ENCODE data around the gene LBHD2. TPM values are rescaled to one million over a fixed set of nuclear protein-coding genes. Genes with fewer than 3 reads are reported as not detected.
"Not testable (repeated sequence)": the region's sequence is repeated elsewhere in the genome, so short reads cannot be mapped to it uniquely, and the experiment has no call there.

LBHD2 gene
- total RNA-seq, result not detected

DNA sequence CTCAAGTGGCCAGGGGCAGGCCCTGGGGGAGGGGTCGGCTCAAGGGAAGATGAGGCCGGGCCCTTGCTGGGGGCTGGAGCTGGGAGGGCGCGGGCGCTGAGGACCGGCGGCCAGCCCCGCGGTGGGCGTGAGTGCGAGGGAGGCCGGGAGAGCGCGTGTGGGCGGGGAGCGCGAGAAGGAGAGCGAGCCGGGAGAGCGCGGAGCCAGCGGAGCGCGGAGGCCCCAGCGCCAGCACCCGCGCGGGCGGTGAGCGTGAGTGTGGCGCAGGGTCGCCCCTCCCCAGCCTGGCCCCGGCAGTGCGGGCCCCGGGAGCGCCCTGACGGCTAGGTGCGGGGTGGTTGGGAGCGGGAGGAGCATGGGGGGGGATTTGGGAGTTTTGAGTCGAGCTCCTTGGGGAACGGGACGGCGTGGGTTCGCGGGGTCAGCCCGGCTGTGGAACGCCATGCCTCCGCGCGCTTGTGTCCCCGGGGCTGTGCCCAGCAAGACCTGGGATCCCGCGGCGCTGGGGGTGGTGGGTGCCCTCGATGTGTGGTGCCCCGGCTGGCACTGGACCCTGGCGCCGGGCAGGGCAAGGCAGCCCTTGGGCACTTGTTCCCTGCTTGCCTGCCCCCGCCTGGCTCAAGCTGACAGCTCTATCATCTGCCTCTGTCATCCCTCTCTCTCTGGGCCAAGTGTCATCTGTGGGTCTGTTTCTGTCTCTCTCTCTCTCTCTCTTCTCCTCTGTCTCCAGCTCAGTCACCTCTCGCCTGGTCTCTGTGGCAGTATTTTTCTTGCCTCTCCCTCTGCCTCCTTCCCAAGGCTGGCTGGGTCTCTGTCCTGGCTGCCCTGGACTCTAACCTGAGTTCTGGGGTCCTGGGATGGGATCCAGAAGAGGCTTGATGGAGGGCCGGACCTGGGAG lies at the start of gene LBHD2:
TSS of gene LBHD2 (plus strand) at position 190 of the 899 bp plus-strand sequence. CDS start 1,803 bp downstream, outside the sequence.
- H3K27me3 Mint-ChIP-seq, result peaks cover 8% of the 10 kb centered on the region
- DNase-seq, result no peak
- no peak within 1 kb of the TSS for H3K4me3 Mint-ChIP-seq
- no peaks in the 10 kb centered on the region for H3K4me1 Mint-ChIP-seq
- H3K9me3 Mint-ChIP-seq, result no peaks in the 10 kb centered on the region
- POLR2A ChIA-PET, result no interaction called here
- CTCF ChIA-PET, result interaction anchor here (0.8 to 1.5 kb wide), 2 partner anchors 12 to 21 kb away, joined by 4 to 5 read pairs; no protein-coding TSS in a partner anchor
- H3K36me3 Mint-ChIP-seq (ENCODE audit: low read depth), result no peaks in the 10 kb centered on the region
- no peak within 1 kb of the TSS for H3K27ac Mint-ChIP-seq

DNA sequence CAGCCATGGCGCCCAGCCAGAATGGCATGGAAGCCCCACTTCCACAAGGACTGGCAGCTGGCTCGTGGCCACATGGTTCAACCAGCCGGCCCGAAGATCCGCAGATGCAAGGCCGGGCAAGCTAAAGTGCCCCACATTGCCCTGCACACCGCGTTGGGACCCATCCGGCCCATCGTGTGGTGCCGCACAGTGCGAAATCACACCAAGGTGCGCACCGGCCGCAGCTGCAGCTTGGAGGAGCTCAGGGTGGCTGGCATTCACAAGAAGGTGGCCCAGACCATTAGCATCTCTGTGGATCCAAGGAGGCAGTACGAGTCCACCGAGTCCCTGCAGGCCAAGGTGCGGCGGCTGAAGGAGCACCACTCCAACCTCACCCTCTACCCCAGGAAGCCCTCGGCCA lies 42.5 kb upstream of the LBHD2 start:
- peaks cover 2% of the 10 kb centered on the region for H3K9me3 Mint-ChIP-seq
- H3K36me3 Mint-ChIP-seq (ENCODE audit: low read depth), result no peaks in the 10 kb centered on the region
- H3K4me1 Mint-ChIP-seq, result peaks cover 2% of the 10 kb centered on the region
- no peak overlapping the region for H3K27ac Mint-ChIP-seq
- ChIA-PET CTCF (no interaction called here), POLR2A (no interaction called here)
- DNase-seq, result no peak
- peaks cover 5% of the 10 kb centered on the region for H3K27me3 Mint-ChIP-seq
- H3K4me3 Mint-ChIP-seq, result no peak overlapping the region

GRCh38 chr14:103043257-103044015 lies 40.6 kb upstream of the LBHD2 start:
- CTCF ChIA-PET, result no interaction called here
- DNase-seq, result no peak
- POLR2A ChIA-PET, result no interaction called here
- peaks cover 2% of the 10 kb centered on the region for H3K4me1 Mint-ChIP-seq
- H3K27ac Mint-ChIP-seq, result no peak overlapping the region
- H3K27me3 Mint-ChIP-seq, result peaks cover 5% of the 10 kb centered on the region
- H3K36me3 Mint-ChIP-seq (ENCODE audit: low read depth), result no peaks in the 10 kb centered on the region
- no peak overlapping the region for H3K4me3 Mint-ChIP-seq
- H3K9me3 Mint-ChIP-seq, result peaks cover 2% of the 10 kb centered on the region

DNA sequence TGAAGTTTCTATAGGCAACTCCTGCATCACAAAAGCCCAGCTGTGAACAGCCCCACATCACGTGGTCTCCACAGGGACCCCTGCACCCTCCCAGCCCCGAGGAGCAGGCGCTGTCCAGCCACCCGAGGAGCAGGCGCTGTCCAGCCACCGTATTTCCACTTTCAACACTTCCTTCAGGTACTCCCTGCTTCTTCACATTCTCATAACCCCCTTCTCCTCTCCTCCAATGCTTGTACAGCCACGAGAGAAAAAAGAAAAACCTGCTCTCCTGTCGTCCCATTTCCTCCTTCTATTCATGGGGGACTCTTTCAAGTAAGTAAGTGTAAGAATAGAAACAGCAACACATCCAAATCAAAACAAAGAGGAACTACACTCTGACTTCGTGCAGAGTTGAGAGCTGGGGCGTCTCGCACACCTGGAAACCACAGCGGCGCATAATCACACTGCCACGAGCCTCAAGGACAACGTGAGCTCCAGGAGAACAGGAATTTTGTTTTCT lies 38.6 kb upstream of the LBHD2 start:
- Mint-ChIP-seq H3K9me3 (peaks cover 2% of the 10 kb centered on the region), H3K36me3 (ENCODE audit: low read depth) (no peaks in the 10 kb centered on the region), H3K27me3 (peaks cover 8% of the 10 kb centered on the region), H3K4me1 (peaks cover 2% of the 10 kb centered on the region), H3K4me3 (no peak overlapping the region), H3K27ac (no peak overlapping the region)
- POLR2A ChIA-PET, result no interaction called here
- no peak for DNase-seq
- CTCF ChIA-PET, result no interaction called here

- H3K4me1 Mint-ChIP-seq; H3K36me3 Mint-ChIP-seq (ENCODE audit: low read depth); POLR2A ChIA-PET; H3K27me3 Mint-ChIP-seq; DNase-seq; H3K27ac Mint-ChIP-seq; CTCF ChIA-PET; H3K9me3 Mint-ChIP-seq; H3K4me3 Mint-ChIP-seq: not testable (repeated sequence)
Measured at GRCh38 chr14:103047453-103047852, 36.6 kb upstream of the LBHD2 start.

GRCh38 chr14:103050935-103051334 lies 33.1 kb upstream of the LBHD2 start:
- peaks cover 4% of the 10 kb centered on the region for H3K4me1 Mint-ChIP-seq
- CTCF ChIA-PET, result interaction anchor here (0.7 to 1.2 kb wide), 2 partner anchors 54 to 248 kb away, joined by 4 to 5 read pairs; no protein-coding TSS in a partner anchor

GRCh38 chr14:103052407-103052806 lies 31.6 kb upstream of the LBHD2 start:
- peaks cover 6% of the 10 kb centered on the region for H3K4me1 Mint-ChIP-seq
- POLR2A ChIA-PET, result no interaction called here
- H3K27me3 Mint-ChIP-seq, result peaks cover 15% of the 10 kb centered on the region
- no peak overlapping the region for H3K27ac Mint-ChIP-seq
- DNase-seq, result no peak
- H3K36me3 Mint-ChIP-seq (ENCODE audit: low read depth), result no peaks in the 10 kb centered on the region
- H3K4me3 Mint-ChIP-seq, result no peak overlapping the region
- CTCF ChIA-PET, result no interaction called here
- no peaks in the 10 kb centered on the region for H3K9me3 Mint-ChIP-seq

More at GRCh38 chr14:103050935-103051334, 33.1 kb upstream of the LBHD2 start:
- Mint-ChIP-seq H3K36me3 (ENCODE audit: low read depth) (no peaks in the 10 kb centered on the region), H3K4me3 (no peak overlapping the region), H3K27me3 (peaks cover 10% of the 10 kb centered on the region), H3K27ac (no peak overlapping the region), H3K9me3 (no peaks in the 10 kb centered on the region)
- no peak for DNase-seq
- POLR2A ChIA-PET, result no interaction called here

- Mint-ChIP-seq H3K36me3 (ENCODE audit: low read depth) (no peaks in the 10 kb centered on the region), H3K4me1 (peaks cover 8% of the 10 kb centered on the region), H3K4me3 (peak overlapping the region; percentile 49), H3K9me3 (no peaks in the 10 kb centered on the region), H3K27me3 (peaks cover 32% of the 10 kb centered on the region), H3K27ac (no peak overlapping the region)
- CTCF ChIA-PET, result no interaction called here
- DNase-seq, result no peak
- POLR2A ChIA-PET, result no interaction called here
Measured at GRCh38 chr14:103055695-103056094, 28.3 kb upstream of the LBHD2 start.

DNA sequence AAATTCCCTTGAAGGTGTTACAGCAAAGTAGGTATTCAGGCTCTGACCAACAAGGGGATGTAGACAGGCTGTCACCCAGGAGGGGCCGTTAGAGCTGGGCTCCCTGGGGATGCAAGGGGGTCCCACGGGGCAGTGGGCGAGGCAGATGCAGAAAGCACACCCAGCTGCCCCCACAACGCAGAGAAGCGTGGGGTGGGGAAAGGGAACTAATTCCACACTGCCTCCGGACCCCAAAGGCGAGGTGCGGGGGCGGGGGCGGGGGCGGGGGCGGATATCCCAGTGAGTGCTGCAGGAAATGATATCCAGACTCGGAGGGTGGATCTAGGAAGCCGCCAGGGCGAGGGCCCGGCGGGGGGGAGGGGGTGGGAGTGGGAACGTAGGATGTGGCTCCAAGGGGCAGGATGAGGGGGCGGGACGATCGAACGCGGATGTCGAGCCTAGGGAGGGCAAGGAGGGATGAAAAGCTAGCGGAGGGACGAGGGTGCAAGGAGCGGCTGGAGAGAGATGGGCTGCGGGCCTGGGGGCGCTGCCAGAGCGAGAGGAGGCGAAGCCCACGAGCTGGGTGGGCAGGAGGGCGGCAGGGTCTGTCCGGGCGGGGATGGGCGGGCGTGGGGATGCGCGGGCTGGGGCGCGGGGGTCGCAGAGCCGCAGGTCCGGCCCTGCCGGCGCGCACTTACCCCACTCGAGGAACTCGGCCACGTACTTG lies 27.5 kb upstream of the LBHD2 start:
- ChIA-PET POLR2A (no interaction called here), CTCF (no interaction called here)
- H3K4me3 Mint-ChIP-seq, result peak overlapping the region; percentile 69
- H3K4me1 Mint-ChIP-seq, result peaks cover 8% of the 10 kb centered on the region
- no peak for DNase-seq
- no peak overlapping the region for H3K27ac Mint-ChIP-seq
- H3K27me3 Mint-ChIP-seq, result peaks cover 31% of the 10 kb centered on the region
- H3K9me3 Mint-ChIP-seq, result no peaks in the 10 kb centered on the region
- no peaks in the 10 kb centered on the region for H3K36me3 Mint-ChIP-seq (ENCODE audit: low read depth)

GRCh38 chr14:103057028-103057371 lies 27.0 kb upstream of the LBHD2 start:
- no peak for DNase-seq
- peaks cover 8% of the 10 kb centered on the region for H3K4me1 Mint-ChIP-seq

GRCh38 chr14:103057372-103058163 lies 26.4 kb upstream of the LBHD2 start, which contains the start of gene CDC42BPB:
CDC42BPB (minus strand) TSS chr14:103057549; CDS start chr14:103057173, 376 bp downstream.
- Mint-ChIP-seq H3K9me3 (no peaks in the 10 kb centered on the region), H3K4me3 (peak within 1 kb of the TSS; percentile 69), H3K4me1 (peaks cover 8% of the 10 kb centered on the region), H3K36me3 (ENCODE audit: low read depth) (no peaks in the 10 kb centered on the region), H3K27me3 (peaks cover 39% of the 10 kb centered on the region), H3K27ac (no peak within 1 kb of the TSS)
- POLR2A ChIA-PET, result no interaction called here
- CTCF ChIA-PET, result no interaction called here
- peak; percentile 44 for DNase-seq

More at GRCh38 chr14:103057028-103057371, 27.0 kb upstream of the LBHD2 start:
- H3K36me3 Mint-ChIP-seq (ENCODE audit: low read depth), result no peaks in the 10 kb centered on the region
- H3K9me3 Mint-ChIP-seq, result no peaks in the 10 kb centered on the region
- no peak overlapping the region for H3K4me3 Mint-ChIP-seq
- ChIA-PET POLR2A (no interaction called here), CTCF (no interaction called here)
- peaks cover 36% of the 10 kb centered on the region for H3K27me3 Mint-ChIP-seq
- no peak overlapping the region for H3K27ac Mint-ChIP-seq

- Mint-ChIP-seq H3K27me3 (peaks cover 45% of the 10 kb centered on the region), H3K4me1 (peaks cover 8% of the 10 kb centered on the region), H3K36me3 (ENCODE audit: low read depth) (no peaks in the 10 kb centered on the region), H3K27ac (no peak overlapping the region), H3K9me3 (no peaks in the 10 kb centered on the region), H3K4me3 (peak overlapping the region; percentile 21)
- ChIA-PET POLR2A (no interaction called here), CTCF (no interaction called here)
- DNase-seq, result no peak
Measured at GRCh38 chr14:103058164-103059055, 25.6 kb upstream of the LBHD2 start.
